NCI-H82 (cell line): ENCODE results near the gene SARDH.

Experiments used
- DNase-seq: peaks from one replicate; lab custom pipeline; 2025; lab: John Stamatoyannopoulos, UW

Gene SARDH

DNA sequence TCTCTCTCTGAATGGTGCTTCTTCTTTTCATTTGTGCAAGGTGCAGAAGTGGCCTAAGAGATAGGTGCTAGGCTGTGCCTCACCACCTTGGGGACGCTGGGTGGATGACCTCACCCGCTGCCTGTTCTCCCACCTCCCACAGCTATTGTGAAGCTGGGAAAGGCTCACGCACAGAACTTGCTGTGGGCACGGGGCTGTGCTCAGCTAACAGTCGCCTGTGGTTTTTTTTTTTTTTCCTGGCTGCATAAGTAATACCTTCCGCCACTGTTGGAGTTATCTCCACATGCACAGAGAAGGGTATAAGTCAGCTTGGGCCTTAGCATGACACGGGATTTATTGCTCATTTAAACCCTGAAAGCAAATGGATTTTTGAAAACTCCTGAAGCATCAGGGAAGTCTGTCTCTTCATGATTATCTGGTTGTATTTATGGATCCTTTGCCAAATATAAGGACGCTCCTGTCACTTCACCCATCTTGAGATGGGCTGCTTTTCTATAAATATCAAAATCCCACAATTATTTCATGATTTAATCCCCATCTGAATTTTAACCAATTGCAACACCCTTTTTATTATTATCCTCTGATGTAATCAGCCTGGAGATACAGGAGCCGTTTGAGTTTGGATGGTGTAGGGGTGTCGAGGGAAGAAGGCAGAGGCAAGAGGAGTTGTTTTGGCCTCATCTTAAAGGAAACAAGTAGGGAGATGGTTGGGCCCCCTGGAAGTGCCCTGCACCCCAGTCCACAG is 93.0 kb downstream of the SARDH start:
- no peak for DNase-seq

DNA sequence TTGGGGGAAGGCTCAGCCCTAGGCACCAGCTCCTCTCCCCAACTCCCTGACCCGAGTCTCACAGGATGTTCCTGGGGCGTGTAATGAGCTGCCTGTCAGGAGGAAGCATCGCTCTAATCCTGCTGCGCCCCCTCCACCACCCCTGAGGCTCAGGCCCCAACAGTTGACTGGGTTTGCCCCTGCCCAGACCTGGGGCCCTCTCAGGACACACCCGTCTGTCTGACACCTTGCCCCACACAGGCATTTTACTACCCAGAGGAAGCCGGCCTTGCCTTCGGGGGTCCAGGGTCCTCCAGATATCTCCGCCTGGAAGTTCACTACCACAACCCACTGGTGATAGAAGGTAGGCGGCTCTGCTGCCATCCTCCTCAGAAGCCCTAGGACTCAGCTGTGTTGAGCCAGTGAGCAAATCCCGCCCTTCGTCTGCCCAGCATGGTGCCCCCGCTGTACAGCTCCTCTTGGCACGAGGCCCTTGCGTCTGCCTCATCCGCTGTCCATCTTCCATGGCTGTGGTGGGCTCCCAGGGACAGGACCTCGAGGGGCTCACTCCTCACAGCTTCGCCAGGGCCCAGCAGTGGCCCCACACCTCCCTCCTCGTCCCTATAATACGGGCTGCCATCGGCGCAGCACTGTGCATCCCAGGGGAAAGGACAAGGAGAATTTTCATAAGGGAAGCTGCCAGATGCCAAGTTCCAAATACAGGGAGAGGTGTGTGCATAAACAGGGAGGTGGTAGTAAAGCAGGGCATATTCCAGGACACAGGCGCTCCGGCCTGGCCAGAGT is 94.0 kb downstream of the SARDH start:
- DNase-seq, result no peak

DNA sequence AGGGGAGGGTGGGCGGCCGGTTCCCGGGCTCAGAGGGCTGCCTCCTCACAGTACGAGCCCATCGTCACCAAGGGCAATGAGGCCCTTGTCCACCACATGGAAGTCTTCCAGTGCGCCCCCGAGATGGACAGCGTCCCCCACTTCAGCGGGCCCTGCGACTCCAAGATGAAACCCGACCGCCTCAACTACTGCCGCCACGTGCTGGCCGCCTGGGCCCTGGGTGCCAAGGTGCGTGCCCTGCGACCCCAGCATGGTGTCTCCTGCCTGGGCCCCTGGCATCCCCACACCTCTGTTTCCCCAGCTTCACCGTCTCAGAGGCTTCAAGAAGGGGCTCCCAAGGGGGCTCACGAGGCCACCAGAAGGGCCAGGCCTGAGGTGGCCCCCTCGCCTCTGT is 94.8 kb downstream of the SARDH start:
- no peak for DNase-seq

DNA sequence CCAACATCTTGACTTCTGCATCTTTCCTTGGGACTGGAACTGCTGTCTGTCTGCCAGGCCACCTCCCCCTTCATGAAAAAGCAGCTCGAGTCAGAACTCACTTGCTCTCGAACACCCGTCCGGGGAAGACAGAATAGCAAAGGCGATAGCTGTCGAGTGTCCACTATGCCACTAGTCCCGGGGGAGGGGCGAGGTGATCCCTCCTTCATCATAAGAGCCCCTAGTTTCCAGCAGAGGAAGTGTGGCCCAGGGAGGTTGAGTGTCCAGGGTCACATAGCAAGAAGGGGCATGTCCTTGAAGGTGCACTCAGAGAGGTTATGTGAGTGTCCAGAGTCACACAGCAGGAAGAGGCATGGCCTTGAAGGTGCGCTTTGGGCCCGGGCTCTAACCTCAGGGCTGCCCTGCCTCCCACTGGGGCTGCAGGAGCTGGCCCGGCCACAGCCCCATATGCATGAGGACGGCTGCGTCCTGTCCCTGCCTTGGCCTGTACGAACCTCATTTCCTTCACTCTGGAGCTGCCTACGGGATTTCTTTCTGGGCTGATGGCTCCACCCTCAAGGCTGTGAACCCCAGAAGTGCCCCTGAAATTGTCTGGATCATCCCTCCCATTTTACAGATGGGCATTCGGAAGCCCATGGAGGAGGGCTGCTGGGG is 95.3 kb downstream of the SARDH start:
- no peak for DNase-seq

DNA sequence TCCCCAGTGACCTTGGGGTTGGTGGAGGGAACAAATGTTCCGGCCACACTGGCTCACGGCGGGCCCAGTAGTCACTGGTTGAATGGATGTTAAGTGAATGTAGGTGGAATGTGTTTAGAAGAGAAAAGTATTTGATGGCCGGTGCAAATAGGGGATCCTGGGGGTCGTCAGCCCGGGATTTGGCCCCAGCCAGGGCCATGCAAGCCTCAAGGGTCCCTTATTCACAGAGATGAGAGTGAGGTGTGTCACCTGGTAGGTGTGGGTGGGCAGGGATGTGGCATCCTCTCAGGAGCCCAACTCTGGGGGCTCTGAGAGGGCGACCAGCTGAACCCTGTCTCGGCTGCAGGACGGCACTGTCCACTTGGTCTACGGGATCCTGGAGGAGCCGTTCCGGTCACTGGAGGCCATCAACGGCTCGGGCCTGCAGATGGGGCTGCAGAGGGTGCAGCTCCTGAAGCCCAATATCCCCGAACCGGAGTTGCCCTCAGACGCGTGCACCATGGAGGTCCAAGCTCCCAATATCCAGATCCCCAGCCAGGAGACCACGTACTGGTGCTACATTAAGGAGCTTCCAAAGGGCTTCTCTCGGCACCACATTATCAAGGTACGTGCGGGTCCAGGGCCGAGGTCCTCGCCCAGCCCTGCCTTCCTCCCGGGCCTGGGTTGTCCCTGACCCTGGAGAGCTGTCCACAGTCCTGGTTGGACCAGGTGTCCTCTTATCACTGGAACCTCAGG is 96.1 kb downstream of the SARDH start:
- no peak for DNase-seq

DNA sequence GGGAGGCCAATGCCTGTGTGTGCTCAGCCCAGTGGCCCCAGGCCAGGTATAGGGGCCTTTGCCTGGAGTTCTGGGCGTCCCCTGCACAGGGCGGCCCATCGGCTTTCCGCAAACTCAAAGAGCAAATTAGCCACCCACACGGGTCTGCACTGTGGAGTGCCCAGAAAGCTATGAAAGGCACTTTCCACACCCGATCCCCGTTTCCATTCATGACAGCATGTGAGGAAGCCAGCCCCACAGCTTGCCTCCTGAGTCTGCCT is 96.8 kb downstream of the SARDH start:
- no peak for DNase-seq

DNA sequence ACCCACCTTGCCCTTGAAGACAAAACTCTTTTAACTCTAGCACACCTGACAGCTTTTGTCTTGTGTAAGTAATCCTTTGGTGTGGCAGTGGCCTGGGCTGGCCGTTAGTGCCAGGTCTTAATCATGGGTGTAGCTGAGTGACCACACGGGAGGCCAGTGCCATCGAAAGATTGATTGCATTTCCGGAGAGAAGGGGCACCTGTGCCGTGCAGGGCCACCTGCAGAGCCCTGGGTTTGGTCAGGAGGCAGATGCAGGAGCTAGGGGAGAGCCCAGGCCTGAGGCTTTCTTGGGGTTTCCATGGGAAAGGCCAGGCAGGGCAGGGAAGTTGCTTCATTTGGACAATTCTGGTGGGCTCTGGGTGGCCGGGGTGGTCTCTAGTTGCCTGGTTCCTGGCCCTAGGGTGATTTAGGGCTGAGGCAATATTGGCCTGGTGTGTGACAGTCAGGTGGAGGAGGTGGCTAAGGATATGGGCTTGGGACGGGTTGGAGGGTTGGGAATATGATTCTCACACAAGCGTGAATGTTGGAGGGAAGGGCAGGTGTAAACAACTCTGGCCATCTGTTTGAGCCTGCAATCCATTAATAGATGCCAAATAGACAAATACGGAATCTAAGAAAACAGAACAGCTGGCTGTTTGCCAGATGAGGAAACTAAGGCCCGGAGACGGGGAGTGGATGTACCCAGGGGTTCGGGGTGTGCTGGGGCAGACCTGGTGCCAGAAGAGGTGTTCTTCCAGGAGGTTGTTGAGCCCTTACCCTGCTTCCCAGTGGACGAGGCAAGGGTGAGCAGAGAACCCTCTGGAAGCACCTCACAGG is 97.4 kb downstream of the SARDH start:
- peak; percentile 35 for DNase-seq

DNA sequence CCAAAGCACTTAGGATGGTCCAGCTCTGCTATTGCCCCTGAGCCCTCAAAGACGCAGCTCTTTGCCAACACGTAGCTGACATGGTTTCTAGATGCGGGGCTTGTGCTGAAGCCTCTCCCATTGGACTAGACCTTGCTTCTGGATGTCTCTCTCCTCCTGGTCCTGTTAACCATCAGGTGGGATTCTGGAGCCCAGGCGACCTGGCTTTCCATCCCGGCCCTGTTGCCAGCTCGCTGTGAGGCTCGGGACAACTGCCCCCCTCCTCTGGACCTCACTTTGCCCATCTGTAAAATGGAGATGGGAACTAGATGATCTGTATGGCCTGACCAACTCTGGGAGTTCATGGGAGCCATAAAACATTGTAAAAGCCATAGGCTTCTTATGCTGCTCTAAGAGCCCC is 98.0 kb downstream of the SARDH start:
- DNase-seq, result no peak

DNA sequence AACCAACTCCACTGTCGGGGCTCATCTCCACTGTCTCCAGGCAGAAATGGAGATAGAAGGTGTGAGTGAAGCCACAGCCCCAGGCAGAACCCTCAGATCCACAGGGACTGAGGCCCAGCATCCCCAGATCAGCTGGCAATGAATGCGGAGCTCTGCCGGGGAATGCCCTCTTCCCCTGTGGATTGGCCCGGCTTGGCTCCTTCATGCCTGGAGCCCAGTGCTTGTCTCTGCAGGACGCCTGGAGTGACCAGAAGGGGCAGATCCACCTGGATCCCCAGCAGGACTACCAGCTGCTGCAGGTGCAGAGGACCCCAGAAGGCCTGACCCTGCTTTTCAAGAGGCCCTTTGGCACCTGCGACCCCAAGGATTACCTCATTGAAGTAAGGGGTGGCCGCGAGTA is 98.5 kb downstream of the SARDH start:
- DNase-seq, result no peak

DNA sequence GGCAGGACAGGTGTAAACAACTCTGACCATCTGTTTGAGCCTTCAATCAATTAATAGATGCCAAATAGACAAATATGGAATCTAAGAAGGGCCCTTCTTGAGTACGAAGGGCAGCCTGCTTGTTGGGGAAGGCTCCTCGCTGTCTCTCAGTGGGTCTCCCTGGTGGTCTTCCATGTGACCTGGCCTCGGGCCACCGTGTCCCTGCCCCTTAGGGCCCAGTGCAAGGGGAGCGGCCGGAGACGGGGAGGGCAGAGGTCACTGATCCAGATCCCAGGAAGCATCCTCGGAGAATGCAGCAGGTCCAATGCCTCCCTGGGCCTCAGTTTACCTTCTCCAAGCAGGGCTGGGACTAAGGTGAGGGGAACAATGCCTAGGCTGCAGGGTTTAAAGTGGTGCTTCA is 99.4 kb downstream of the SARDH start:
- no peak for DNase-seq

DNA sequence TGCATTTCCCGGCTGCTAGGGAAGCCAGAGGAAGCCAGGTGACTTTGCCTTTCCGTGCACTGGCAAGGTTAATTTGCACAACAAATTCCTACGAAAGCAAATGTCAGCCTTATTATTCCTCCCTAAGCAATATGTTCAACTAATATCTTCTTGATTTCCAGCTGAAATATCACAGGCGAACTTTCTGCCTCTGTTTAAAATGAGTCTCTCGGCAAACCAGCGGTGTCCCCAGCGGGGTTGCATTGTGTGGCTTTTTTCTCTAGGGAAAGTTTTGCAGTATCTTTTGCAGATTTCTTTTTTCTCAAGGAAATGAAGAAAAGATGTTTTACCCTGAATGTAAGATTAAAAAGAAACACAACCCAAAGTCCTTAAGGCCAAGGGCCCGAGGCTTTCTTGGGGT is 100.1 kb downstream of the SARDH start:
- DNase-seq, result no peak

DNA sequence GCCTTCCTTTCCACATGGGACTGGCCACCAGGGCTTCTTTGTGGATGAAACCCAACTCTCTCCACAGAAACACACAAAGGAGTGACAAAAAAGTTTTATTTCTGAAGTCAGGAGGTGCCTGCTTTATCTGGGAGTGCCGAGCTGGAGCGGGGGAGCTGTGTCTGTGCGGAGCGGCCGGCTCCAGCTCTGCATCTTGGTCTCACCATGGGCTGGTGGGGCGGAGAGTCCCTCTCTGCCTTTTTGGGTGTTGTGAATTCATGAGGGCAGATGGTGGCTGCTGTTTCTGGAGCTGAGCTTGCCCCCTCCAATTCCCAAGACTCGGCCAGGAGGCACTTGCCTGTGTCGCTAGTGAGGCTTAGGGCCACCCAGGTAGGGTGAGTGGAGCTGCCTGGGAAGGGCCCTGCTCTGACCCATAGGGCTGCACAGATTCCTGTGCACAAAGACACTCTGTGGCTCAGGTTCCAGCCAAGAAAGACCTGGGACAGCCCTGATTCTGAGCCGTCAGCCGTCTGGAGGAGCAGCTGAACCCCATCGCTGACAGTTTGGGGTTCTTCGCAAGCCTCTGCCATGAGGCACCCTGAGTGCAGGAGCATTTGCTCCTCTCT is 100.6 kb downstream of the SARDH start:
- DNase-seq, result no peak

DNA sequence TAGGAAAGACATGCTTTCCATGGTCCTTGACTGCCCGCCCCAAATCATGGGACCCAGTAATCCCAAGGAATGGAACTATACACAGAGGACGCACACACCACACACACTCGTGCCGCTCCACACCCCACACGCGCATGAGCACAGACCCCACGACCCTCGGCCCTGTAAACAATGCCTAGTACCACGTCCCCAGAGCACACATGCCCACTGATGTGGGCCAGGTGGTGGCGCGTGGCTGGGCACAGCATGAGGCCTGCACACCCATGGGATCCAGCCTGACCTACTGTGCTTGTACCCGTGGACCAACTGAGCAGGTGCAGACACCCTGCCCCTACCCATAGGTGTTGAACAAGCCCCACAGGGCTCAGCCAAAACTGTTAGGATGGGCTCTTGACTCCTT is 101.2 kb downstream of the SARDH start:
- no peak for DNase-seq

DNA sequence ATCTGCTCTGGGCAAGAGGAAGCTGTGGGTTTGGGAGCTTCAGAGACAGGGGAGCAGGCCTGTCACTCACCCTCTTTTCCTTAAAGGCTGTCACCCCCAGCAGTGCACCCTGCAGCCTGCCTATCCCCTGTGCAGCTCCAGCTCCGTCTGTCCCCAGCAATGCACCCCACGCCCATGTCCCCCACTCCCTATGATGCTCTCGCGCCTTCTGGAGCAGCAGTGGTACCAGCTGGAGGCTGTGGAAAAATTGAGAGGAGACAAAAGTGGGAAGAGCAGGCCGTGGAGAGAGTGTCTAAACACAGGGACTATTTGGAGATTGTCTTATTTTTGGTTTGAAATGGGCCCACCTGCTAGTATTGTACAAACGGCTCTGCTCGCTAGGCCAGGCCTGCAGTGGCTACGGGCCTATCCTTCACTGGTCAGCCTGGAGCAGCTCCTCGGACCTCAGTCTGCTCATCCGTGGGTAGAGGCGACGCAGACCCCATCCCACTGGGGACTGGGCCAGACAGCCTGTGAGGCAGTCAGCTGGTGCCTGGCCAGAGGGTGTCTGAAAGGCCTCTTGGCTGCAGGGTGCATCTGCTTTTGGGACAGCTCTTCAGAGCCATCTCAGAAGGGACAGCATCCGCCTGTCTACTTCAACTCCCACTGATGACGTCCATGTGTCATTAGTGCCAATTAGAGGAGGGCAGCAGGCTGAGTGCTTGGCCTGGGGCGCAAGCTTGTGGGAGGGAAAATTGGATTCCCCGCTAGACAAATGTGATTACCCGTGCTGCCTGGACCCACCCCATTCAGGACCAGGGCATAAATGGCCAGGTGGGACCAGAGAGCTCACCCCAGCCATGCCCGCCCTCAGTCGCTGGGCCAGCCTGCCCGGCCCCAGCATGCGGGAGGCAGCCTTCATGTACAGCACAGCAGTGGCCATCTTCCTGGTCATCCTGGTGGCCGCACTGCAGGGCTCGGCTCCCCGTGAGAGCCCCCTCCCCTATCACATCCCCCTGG is 102.3 kb downstream of the SARDH start, which contains the start of gene DBH:
TSS of gene DBH (plus strand) at position 831 of the 999 bp plus-strand sequence. CDS start at position 840, 9 bp downstream.
- peak; percentile 73 for DNase-seq

DNA sequence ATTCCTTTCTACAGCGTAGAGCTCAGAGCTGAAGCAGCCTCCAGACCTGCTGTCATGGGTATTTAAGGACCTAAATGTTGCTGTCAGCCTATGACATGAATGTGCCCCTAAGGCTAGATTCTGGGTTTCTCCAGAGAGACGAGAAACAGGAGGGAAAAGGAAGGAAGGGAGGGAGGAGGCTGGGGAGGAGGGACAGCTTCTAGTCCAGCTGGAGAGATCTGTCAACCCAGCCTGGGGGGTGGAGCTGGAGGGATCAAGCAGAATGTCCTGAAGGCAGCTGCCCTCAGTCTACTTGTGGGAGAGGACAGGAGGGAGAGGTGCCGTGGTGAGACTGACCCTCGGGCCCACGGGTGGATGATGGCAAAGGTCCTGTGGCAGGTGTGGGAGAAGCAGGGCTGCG is 103.1 kb downstream of the SARDH start:
- peak; percentile 40 for DNase-seq

DNA sequence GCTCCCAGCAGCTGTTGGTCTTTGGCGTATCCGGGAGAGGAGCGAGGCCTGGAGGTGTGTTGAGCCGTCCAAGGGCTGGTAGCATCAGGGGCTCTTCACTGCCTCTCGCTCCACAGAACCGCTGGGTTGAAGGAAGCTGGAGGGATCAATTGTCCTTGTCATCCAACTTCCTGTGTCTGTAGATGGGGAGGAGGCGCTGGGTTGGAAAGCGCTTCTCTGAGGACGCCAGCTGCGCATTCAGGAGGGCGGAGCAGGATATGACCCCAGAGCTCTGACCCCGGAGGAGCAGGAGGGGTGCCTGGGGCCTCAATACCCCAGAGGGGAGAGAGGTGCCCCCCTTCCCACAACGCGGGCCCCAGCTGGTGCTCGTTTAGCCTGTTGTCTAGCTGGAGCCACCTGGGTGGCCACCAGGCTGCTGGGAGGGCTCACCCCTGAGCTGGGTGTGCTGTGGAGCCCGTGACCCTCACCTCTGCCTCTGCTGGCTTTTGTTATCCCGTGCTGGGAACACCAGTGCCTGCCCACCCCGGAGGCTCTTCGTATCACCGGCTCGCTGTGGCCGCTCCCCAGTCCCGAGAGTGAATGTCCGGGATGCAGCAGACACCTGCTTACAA is 104.0 kb downstream of the SARDH start:
- no peak for DNase-seq

DNA sequence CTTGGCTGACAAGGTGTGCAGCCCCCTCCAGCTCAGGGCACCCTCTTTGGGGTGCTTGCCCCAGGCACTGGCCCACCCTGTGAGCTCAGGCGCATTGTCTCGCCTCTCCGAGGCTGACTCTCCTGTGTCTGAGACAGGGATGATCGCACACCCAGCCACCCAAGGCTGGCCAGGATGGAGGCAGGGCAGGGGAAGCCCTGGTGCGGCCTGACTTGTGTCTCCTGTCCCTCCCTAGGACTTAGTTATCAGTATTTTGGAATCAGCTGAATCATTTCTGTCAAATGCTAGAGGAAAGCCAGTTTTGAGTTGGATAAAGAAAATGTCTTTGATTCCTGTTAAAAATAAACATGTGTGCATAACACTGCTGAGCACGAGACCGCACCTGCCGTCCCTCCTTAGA is 104.5 kb downstream of the SARDH start:
- no peak for DNase-seq

DNA sequence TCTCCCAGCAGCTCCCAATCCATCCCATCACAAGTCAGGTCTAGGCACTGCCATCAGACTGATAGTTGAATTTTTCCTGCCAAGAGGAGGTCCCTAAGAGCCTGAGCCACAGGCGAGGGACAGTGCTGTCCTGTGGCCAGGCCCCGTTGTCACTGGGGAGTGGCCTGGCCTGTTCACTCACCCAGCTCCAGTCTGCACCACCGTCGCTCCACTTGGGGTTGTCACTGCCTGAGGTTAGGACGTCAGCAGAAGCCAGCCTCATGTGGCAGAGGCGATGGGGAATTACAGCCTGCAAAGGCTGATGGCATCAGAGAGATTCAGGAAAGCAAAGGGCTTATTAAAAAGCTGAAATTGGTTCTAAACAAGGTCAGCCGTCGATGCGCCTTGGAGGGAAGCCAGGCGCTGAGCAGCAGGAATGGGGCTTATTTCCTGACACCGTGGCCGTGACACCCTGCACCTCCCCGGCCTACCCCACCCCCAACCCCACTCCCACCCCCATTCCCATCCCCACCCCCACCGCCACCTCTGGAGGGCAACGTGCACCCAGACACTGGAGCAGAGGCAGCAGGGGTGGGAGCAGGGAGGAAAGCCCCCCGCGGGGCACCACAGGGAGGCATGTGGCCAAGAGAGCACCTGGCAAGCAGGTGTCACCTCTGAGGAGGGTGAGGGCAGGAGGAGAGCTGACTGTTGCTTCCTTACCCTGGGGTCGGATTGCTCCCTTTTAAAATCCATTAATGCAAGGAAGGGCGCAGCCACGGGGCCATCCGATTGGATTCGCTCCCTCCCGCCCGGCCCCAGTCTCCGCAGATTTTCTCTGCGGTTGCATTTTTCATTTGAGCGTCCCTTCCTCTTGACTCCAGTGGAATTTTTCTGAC is 105.1 kb downstream of the SARDH start:
- no peak for DNase-seq

DNA sequence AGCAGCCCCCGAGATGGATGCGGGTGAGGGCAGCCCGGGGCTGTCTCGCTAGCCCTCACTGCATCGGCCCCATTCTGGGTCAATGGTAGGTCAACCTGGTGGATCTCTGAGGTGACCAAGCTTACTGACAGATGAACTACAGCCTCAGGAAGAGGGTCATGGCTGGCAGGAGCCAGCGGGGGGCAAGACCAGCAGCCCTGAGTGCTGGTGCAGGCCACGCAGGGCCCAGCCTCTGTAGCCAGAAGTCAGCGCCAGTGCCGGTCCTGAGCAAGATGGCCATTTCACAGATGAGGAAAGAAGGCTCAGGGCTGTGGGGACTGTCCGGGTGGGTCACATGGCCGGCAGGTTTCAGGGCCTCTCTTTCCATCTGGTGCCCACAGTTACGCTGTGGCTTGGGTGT is 107.0 kb downstream of the SARDH start:
- no peak for DNase-seq
